Measurements from ENCODE around the gene CMYA5. TPM values are rescaled to one million over a fixed set of nuclear protein-coding genes. Genes with fewer than 3 reads are reported as not detected.

The CMYA5 gene
- total and polyA plus RNA-seq, 9 of the 15 experiments (the other 6 are each of a cell fraction or from before 2014, with no cell fraction given): 0.18 to 1.1 (median 0.32) TPM

- Histone ChIP-seq H2AFZ (ENCODE audit: low read depth, low read length) (no peak overlapping the region), H3K27ac (ENCODE audit: extremely low read depth, low read depth, low read length) (no peak overlapping the region), H3K9ac (ENCODE audit: insufficient read depth in 1 of 2, low read depth in 2 of 2, low read length in 2 of 2) (no peak overlapping the region), H3K4me1 (replicated peaks in 1 of 2; ENCODE audit: control insufficient read depth in 2 of 2, insufficient read depth in 2 of 2, low read length in 2 of 2) (no peaks in the 10 kb centered on the region), H3K27me3 (ENCODE audit: control insufficient read depth in 2 of 2, insufficient read depth in 2 of 2, low read length in 2 of 2) (peaks cover 5 to 8% of the 10 kb centered on the region in 2 experiments; a peak in 3 of 5 replicates), H3K9me1 (ENCODE audit: control insufficient read depth, insufficient read depth, low read length) (no peaks in the 10 kb centered on the region), H4K20me1 (replicated peaks; ENCODE audit: control insufficient read depth, insufficient read depth, low read length) (no peaks in the 10 kb centered on the region), H3K4me2 (ENCODE audit: insufficient read depth, low read length) (no peak overlapping the region), H3K9me3 (replicated peaks; ENCODE audit: control insufficient read depth, insufficient read depth, low read depth, low read length) (no peaks in the 10 kb centered on the region), H3K4me3 (no peak overlapping the region), H3K36me3 (ENCODE audit: control insufficient read depth, insufficient read depth, low read length) (no peaks in the 10 kb centered on the region), H3K79me2 (ENCODE audit: control insufficient read depth, insufficient read depth, low read length) (no peaks in the 10 kb centered on the region)
- in situ Hi-C loops (cut with MboI): no loop called here
- DNase-seq (ENCODE audit: extremely low read depth in 1 of 4, low spot score in 3 of 4) (no peak), FAIRE-seq (no peak), ATAC-seq (no peak)
- CTCF ChIA-PET (ENCODE audit: low intra/inter-chr PET ratio): no interaction called here
- BruUV-seq (replicated peaks): no TSS peak
- POLR2A ChIA-PET: interaction anchor here (1.1 to 1.6 kb wide), 3 partner anchors 8 to 10 kb away, joined by 3 to 7 read pairs (median 4); no protein-coding TSS in a partner anchor
- intact Hi-C loops (cut with micrococcal nuclease): no loop called here
- no CpG with 5 or more reads among the region's 1 CpG for WGBS (ENCODE audit: insufficient coverage, low coverage, missing lambda C conversion rate)
- TF ChIP-seq POLR2AphosphoS2 (IDR thresholded peaks at IDR 0.05; ENCODE audit: low read length): no peak
- TF ChIP-seq ATF1 (CRISPR knock-in tag; IDR thresholded peaks at IDR 0.05): no peak
- no peak for TF ChIP-seq ATF1 (tag; IDR thresholded peaks at IDR 0.05)
- TF ChIP-seq ATF2 (CRISPR knock-in tag; IDR thresholded peaks at IDR 0.05): no peak
- TF ChIP-seq RFX1 (IDR thresholded peaks at IDR 0.05): no peak
These were observed 63.5 kb downstream of the CMYA5 start for GRCh38 chr5:79753092-79753491.

All from K562 (cell line).